AG04450 (cell line): ENCODE data around the gene HAUS7. TPM values are rescaled to one million over a fixed set of nuclear protein-coding genes. Genes with fewer than 3 reads are reported as not detected.
"Not testable (repeated sequence)": the region's sequence is repeated elsewhere in the genome, so short reads cannot be mapped to it uniquely, and the experiment has no call there.

Experiments used
- CTCF ChIA-PET: fragments of 300-600, 350-600 bp; formaldehyde crosslinking; extraction: SDS; loops from one replicate; lab custom pipeline; 2022; ENCODE audit warnings: antibody characterized with exemption, inconsistent platforms; lab: Charles Lee
- POLR2A ChIA-PET: fragments of 350-600 bp; formaldehyde crosslinking; extraction: SDS; loops from one replicate; lab custom pipeline; 2021; ENCODE audit warnings: antibody characterized with exemption, inconsistent platforms; lab: Yijun Ruan, JAX
- DNase-seq: peaks from one replicate; pipeline ENCODE4 v3.0.0-alpha.2; 2011; ENCODE audit warnings: low read depth, low spot score
- H3K27ac ChIP-seq: one replicate; pipeline ENCODE4 v1.5.1; 2012; ENCODE audit warnings: low read depth, low read length, control low read depth
- H3K27me3 ChIP-seq: one replicate; pipeline ENCODE4 v1.6.0; 2012; ENCODE audit warnings: low read length; ENCODE audit not compliant: control insufficient read depth, insufficient read depth
- H3K4me3 ChIP-seq: 2 replicates; pipeline ENCODE4 v1.5.1; 2011; ENCODE audit warnings: mild to moderate bottlenecking, low read depth, low read length, control low read depth
- H3K9me3 ChIP-seq: 2 replicates; pipeline ENCODE4 v1.5.1; 2012; ENCODE audit warnings: low read length; ENCODE audit not compliant: control insufficient read depth, insufficient read depth
- CTCF ChIP-seq: IDR thresholded peaks from 2 replicates; pipeline ENCODE4 v1.5.1; 2011; ENCODE audit warnings: low read depth, low read length, control low read depth, inconsistent platforms
- polyA plus RNA-seq: library from polyadenylated mRNA; depleted of rRNA; stranded (reverse); fragments of >200 nt; gene quantifications from 2 replicates; pipeline ENCODE4 v1.2.3, GENCODE V29; 2011

Gene HAUS7
- polyA plus RNA-seq, 1 experiment: 13.2 TPM

- POLR2A ChIA-PET: no interaction called here
- Histone ChIP-seq H3K4me3 (no peak overlapping the region), H3K9me3 (no peaks in the 10 kb centered on the region; the same call in 1 of the 2 replicates), H3K27me3 (no peaks in the 10 kb centered on the region), H3K27ac (no peak overlapping the region)
- CTCF ChIA-PET: interaction anchor here (1.0 kb wide), 1 partner anchor 12 kb away, joined by 3 read pairs; no protein-coding TSS in a partner anchor
- DNase-seq: no peak
- no peak for TF ChIP-seq CTCF
Observed at GRCh38 chrX:153405426-153405825, 65.0 kb downstream of the HAUS7 start.

GRCh38 chrX:153404333-153404732 lies 66.0 kb downstream of the HAUS7 start:
- H3K9me3 ChIP-seq, DNase-seq, H3K4me3 ChIP-seq, H3K27ac ChIP-seq, POLR2A ChIA-PET, H3K27me3 ChIP-seq: not testable (repeated sequence)
- CTCF ChIA-PET: interaction anchor here (1.0 kb wide), 1 partner anchor 11 kb away, joined by 3 read pairs; no protein-coding TSS in a partner anchor

- ChIA-PET POLR2A (no interaction called here), CTCF (no interaction called here)
- no peak within 1 kb of the TSS for H3K4me3 ChIP-seq
- no peak for DNase-seq
- H3K27me3 ChIP-seq: no peaks in the 10 kb centered on the region
- TF ChIP-seq CTCF: no peak
- H3K9me3 ChIP-seq: no peaks in the 10 kb centered on the region; the same call in 1 of the 2 replicates
- H3K27ac ChIP-seq: no peak within 1 kb of the TSS
Observed at GRCh38 chrX:153401133-153401764, 69.1 kb downstream of the HAUS7 start, which contains the start of gene PNMA6E. PNMA6E (minus strand) TSS chrX:153401350; CDS start chrX:153398849, 2,501 bp downstream.

- ChIA-PET CTCF (no interaction called here), POLR2A (no interaction called here)
- H3K9me3 ChIP-seq: no peaks in the 10 kb centered on the region; the same call in 1 of the 2 replicates
- no peak overlapping the region for H3K4me3 ChIP-seq
- DNase-seq: no peak
- no peak overlapping the region for H3K27ac ChIP-seq
- H3K27me3 ChIP-seq: no peaks in the 10 kb centered on the region
- TF ChIP-seq CTCF: peak; percentile 49
Observed at GRCh38 chrX:153400146-153401132, 69.9 kb downstream of the HAUS7 start.

GRCh38 chrX:153398275-153398960 lies 72.0 kb downstream of the HAUS7 start:
- no peaks in the 10 kb centered on the region for H3K27me3 ChIP-seq
- CTCF ChIA-PET: no interaction called here
- no peak for TF ChIP-seq CTCF
- no peaks in the 10 kb centered on the region; the same call in 1 of the 2 replicates for H3K9me3 ChIP-seq
- DNase-seq: no peak
- POLR2A ChIA-PET: no interaction called here
- no peak overlapping the region for H3K27ac ChIP-seq
- no peak overlapping the region for H3K4me3 ChIP-seq
